ENCODE results near the gene ARID3A.

ARID3A gene

DNA sequence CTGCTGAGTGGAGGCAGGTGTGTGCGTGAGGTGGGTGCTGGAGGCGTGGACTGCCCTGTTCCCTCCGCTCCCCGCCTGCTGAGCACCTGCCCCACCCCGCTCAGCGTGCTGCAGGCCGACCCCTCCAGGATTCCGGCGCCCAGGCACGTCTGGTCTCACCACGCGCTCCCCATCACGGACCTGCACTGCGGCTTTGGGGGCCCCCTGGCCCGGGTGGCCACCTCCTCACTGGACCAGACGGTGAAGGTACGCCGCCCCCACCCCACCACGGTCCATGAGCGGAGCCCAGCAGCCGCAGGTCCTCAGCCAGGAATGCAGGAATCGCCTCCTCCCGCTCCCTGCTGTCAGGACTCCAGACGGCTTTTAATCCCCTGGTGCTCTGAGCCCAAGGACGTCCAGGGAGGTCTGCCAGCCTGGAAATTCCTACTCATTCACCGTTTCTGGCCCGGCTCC is 64.3 kb downstream of the ARID3A start:
- no peak overlapping the region for H3K4me3 ChIP-seq (ENCODE audit: low read length)
- TF ChIP-seq ZNF274 (IDR thresholded peaks at IDR 0.05; ENCODE audit: low read depth, low read length): no peak

DNA sequence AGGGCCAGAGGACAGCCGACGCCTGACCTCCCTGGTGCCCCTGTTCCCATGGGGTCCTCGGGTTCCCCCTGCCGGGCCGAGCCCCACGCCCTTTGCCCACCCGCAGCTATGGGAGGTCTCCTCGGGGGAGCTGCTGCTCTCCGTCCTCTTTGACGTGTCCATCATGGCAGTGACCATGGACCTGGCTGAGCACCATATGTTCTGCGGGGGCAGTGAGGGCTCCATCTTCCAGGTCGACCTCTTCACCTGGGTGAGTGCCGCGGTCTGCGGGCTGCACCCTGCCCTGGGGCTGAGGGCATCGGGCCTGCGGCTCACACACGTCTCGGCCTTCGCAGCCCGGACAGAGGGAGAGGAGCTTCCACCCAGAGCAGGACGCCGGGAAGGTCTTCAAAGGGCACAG is 64.9 kb downstream of the ARID3A start:
- no peak overlapping the region for H3K4me3 ChIP-seq (ENCODE audit: low read length)

DNA sequence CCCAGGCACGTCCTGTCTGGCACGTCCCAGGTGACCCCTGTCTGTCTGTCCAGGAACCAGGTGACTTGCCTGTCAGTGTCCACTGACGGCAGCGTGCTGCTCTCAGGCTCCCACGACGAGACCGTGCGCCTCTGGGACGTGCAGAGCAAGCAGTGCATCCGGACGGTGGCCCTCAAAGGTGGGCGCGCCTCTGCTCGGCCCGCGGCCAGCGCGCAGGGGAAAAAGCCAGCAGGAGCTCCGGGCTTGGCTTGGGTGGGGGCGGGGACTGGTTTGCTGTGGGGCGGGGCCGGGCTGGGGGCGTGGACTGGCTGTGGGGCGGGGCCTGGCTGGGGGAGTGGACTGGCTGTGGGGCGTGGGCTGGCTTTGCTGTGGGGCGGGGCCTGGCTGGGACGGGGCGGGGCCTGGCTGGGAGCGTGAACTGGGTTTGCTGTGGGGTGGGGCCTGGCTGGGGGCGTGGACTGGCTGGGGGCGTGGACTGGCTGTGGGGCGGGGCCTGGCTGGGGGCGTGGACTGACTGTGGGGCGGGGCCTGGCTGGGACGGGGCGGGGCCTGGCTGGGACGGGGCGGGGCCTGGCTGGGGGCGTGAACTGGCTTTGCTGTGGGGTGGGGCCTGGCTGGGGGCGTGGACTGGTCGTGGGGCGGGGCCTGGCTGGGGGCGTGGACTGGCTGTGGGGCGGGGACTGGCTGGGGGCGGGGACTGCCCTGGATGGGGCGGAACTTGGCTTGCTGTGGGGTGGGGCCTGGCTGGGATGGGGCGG is 65.5 kb downstream of the ARID3A start:
- no peak for TF ChIP-seq ZNF274 (IDR thresholded peaks at IDR 0.05; ENCODE audit: low read depth, low read length)
- no peak overlapping the region for H3K4me3 ChIP-seq (ENCODE audit: low read length)

More for the DNA sequence above, 64.9 kb downstream of the ARID3A start:
- TF ChIP-seq ZNF274 (IDR thresholded peaks at IDR 0.05; ENCODE audit: low read depth, low read length): no peak

DNA sequence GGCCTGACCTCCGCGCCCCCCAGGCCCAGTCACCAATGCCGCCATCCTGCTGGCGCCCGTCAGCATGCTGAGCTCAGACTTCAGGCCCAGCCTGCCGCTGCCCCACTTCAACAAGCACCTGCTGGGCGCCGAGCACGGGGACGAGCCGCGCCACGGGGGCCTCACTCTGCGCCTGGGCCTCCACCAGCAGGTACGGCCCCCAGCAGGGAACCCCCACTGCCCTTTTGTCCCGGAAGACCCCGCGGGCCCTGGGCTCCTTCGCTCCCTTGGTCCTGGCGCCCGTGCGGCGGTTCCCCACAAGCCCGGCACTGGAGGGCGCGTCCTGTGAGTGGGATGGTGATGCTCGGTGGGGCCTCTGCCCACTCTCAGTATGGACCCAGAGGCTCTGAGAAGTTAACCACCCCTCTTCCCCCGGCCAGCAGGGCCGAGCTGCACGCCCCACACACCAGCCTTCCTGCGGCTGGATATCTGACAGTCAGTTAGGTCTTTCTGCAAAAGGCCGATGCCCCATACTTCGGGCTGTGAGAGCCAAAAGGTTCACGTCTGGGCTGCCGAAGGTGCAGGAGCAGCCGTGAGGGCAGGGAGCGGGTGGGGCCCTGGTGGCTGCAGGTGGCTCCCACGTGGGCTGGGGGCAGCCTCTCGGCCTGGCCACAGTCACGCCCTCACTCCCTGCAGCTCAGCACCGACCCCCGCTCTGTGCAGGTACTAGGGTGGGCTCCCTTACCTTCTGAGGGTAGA is 66.3 kb downstream of the ARID3A start:
- no peak overlapping the region for H3K4me3 ChIP-seq (ENCODE audit: low read length)
- TF ChIP-seq ZNF274 (IDR thresholded peaks at IDR 0.05; ENCODE audit: low read depth, low read length): no peak

DNA sequence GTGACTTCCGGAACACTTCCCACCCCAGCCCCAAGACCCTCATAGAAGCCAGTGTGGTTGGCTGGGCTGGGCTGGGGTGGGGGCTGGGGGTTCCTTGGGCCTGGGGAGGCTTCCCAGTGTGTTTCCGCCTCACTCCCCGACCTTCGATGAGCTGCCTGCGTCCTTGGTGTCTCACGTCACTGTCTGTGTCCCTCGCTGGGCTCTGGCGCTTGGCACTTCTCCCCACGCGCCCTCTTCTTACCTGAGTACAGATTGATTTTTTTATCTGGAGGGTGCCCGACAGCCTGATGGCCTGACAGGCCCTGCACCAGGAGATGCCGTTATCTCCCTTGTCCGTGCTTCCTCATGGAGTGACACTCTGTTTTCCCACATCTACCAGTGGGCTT is 66.8 kb downstream of the ARID3A start:
- no peak for TF ChIP-seq ZNF274 (IDR thresholded peaks at IDR 0.05; ENCODE audit: low read depth, low read length)
- no peak overlapping the region for H3K4me3 ChIP-seq (ENCODE audit: low read length)

DNA sequence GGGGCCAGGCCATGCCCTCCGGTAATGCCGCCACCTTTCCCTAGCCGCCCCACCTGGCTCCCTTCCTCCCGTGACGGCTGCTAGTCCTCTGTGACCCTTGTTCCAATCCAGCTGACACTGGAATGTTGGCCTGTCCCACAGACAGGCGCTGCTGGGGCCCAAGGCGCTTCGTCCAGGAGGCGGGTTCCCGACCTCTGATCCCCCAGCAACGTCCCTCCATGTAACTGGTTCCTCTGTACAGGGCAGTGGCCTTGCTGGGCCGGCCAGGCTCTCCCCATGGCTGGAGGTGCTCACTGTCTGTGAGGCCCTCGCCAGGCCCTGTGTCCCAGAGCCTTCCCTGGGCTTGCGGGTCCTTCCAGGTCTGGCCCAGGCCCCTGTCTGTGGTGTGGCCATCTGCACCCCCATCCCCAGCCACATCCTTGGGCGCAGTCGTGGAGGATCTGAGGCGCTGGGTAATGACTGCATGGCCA is 67.6 kb downstream of the ARID3A start:
- TF ChIP-seq ZNF274 (IDR thresholded peaks at IDR 0.05; ENCODE audit: low read depth, low read length): no peak
- H3K4me3 ChIP-seq (ENCODE audit: low read length): no peak overlapping the region

DNA sequence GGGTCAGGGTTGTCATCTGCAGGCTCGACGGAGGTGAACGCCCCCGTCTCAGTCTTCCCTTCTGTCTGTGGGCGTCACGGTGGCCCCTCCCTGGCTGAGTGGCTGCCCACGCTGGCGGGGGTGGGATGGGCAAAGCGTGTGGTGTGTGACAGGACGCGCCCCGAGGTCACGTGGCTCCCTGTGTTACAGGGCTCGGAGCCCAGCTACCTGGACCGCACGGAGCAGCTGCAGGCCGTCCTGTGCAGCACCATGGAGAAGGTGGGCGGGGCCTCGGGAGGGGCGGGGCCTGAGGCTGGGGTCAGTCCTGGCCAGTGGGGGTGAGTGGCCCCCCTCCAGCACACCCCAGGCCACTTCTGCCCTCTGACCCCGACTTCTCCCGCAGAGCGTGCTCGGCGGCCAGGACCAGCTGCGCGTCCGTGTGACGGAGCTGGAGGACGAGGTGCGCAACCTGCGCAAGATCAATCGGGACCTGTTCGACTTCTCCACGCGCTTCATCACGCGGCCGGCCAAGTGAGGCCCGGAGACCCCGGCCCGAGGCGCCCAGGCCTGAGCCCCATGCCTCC is 68.1 kb downstream of the ARID3A start:
- TF ChIP-seq ZNF274 (IDR thresholded peaks at IDR 0.05; ENCODE audit: low read depth, low read length): no peak
- H3K4me3 ChIP-seq (ENCODE audit: low read length): no peak overlapping the region

DNA sequence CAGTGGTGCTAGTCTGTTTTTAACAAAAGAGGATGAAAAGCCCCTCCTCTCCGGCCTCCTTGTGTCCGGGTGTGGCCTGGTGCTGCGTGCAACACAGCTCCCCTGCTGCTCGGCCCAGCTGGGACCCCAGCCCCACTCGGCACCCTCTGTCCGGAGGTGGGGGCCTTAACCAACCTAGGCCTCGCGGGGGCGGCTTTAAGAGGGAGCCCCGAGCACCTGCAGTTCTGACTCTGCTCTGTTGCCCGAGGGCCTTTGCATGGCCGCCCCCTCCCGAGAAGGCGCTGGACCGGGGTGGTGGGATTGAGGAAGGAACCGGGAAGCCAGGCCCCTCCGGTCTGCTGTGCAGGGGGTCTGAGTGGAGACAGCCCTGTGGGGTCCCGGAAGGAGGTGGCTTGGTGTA is 68.7 kb downstream of the ARID3A start:
- no peak for TF ChIP-seq ZNF274 (IDR thresholded peaks at IDR 0.05; ENCODE audit: low read depth, low read length)
- H3K4me3 ChIP-seq (ENCODE audit: low read length): no peak overlapping the region

DNA sequence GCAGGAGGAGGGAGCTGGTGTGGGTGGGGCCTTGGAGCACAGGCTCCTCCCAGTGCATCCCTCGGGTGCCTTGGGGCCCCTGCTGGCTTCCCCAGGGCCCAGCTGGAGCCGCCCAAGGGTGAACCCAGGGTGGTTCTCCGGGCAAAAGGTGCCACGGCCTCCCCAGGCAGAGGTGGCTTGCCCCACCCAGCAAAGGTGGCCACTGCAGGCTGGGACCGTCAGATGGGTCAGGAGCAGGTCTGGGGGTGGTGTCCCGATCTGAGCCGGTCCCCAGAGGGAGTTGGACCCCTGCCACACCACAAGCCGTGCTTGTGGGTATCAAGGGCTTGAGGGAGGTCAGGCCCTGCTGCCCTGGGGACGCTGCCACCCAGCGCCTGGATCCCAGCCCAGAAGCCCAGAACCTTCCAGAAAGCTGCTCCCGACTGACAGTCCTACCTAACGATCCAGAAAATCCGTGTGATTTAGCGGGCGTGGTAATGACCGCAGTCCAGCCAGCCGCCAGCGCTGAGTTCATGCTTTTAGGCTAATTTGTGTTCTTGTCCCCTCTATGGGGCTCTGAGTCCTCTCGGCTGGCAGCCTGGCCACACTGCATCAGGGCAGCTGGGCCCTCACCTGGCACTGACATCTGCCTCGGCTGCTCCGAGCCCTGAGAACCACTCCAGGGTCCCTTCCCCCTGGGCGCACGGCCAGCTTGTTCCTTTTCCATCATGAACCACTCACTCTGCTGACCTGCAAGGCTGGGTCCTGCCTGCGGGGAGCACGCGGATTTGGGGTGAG is 69.4 kb downstream of the ARID3A start:
- TF ChIP-seq ZNF274 (IDR thresholded peaks at IDR 0.05; ENCODE audit: low read depth, low read length): no peak
- no peak overlapping the region for H3K4me3 ChIP-seq (ENCODE audit: low read length)

DNA sequence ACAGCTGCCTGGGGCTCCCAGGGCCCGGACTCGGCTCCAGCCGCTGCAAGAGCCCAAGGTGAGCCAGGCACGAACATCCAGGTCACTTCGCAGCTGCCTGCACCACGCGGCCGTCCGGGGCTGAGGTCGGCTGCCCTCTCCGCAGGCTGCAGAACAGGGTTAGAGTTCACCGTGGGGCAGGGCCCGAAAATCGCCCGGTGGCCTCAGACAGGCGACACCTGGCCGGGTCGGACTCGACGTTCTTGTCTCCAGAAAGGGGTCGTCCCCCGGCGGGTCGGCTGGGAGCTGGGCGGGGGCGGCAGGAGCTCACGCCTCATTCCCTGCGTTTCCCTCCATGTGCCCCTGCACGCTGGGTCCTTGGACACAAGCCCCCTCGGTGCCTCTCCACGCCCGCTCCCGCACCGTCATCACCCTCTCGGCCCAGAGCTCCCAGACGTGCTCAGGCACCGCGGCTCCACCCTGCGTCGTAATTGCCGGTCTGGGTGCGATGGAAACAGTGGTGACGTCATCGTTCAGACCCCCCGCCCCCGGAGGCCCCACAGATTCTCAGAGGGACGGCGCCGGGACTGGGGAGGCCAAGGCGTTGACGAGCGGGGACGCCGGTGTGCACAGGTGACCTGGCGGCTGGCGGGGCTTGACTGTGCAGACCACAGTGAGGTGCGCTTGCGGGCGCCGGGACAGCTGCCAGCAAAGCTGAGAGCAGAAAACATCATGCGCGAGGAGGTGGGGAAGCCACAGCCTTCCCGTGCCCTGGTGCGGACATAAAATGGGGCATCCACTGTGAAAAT is 70.4 kb downstream of the ARID3A start:
- no peak for TF ChIP-seq ZNF274 (IDR thresholded peaks at IDR 0.05; ENCODE audit: low read depth, low read length)

DNA sequence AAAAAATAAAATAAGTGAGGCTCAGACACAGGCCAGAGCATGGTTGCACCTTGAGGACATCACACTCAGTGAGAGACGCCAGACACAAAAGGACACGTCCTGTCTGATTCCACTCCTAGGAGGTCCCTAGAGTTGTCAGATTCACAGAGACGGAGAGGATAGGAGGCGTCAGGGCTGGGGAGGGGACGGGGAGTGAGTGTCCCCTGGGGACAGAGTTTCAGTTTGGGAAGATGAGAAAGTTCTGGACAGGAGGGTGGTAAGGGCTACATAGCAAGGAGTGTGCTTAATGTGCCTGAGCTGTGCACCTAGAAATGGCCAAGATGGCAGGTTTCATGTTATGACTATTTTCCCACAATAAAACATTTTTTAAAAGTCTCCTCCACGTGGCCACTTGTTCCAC is 72.2 kb downstream of the ARID3A start:
- H3K4me3 ChIP-seq (ENCODE audit: low read length): no peak overlapping the region
- no peak for TF ChIP-seq ZNF274 (IDR thresholded peaks at IDR 0.05; ENCODE audit: low read depth, low read length)

More for the DNA sequence above, 70.4 kb downstream of the ARID3A start:
- H3K4me3 ChIP-seq (ENCODE audit: low read length): no peak overlapping the region

DNA sequence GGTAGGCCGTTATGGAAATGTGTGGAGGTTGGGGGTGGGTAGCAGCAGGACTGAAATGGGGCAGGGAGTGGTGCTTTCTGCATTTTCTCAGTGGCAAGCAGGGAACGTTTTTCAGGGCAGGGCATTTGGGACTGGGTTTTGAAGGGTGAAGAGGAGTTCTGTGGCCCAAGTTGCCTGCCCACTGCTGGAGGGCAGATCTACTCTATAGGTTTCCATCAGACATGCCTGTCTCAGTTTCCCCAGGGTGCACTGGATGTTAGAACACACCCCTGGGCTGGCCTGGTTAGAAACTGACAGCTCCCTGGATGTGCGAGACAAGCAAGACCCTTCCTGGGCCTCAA is 73.5 kb downstream of the ARID3A start:
- H3K4me3 ChIP-seq (ENCODE audit: low read length): no peak overlapping the region
- no peak for TF ChIP-seq ZNF274 (IDR thresholded peaks at IDR 0.05; ENCODE audit: low read depth, low read length)

DNA sequence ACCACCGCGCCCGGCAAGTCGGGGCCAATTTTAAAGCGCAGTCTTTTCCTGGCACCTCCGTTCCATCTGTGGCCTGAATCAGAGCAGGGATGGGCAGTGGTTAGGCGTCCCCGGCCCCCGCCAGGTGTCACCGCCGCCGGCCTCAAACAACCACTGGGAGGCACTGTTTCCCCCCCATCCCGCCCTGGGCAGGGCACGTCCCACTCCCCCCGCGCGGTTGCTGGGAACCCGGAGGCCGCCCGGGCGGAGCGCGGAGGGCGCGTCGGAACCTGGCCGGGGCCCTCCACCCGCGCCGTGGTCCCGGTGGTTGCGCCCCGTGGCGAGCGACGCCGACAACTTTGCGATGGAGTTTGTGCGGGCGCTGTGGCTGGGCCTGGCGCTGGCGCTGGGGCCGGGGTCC is 74.3 kb downstream of the ARID3A start, which contains the start of gene GRIN3B:
TSS of gene GRIN3B (plus strand) at position 325 of the 400 bp plus-strand sequence. CDS start at position 344, 19 bp downstream.
- no peak within 1 kb of the TSS for H3K4me3 ChIP-seq (ENCODE audit: low read length)
- no peak for TF ChIP-seq ZNF274 (IDR thresholded peaks at IDR 0.05; ENCODE audit: low read depth, low read length)
